Measurements from ENCODE around the gene RBM14.
A peak's percentile ranks its signal among the peaks of the same experiment; 100 is the strongest.

Gene RBM14

DNA sequence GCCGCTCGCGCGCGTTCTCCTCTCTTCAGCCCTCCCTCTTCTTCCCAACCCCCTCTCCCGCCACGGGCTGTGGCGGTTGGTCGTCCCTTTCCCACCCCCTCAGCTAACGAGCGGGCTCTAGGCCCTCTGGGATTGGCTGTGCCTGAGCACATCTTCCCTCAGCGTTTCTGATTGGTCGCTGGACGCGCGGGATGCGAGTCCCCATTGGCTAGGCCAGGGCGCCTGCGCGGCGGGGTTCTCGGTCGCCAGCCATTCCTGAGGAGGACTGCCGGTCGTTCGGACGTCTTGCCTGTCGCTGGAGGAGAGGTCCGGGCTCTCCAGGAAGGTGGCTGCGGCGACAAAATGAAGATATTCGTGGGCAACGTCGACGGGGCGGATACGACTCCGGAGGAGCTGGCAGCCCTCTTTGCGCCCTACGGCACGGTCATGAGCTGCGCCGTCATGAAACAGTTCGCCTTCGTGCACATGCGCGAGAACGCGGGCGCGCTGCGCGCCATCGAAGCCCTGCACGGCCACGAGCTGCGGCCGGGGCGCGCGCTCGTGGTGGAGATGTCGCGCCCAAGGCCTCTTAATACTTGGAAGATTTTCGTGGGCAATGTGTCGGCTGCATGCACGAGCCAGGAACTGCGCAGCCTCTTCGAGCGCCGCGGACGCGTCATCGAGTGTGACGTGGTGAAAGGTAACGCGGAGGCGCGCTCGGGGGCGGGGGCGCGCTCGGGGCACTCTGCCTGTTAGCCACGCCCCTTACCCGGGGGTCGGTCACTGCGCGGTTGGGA, at the start of gene RBM14:
Gene RBM14, plus strand, starts transcription at position 252 of the 776 bp plus-strand sequence. Its CDS starts 91 bp downstream, at position 343.
- DNase-seq (ENCODE audit: low read depth) = peak; percentile 98
- TF ChIP-seq, protein P1, sequence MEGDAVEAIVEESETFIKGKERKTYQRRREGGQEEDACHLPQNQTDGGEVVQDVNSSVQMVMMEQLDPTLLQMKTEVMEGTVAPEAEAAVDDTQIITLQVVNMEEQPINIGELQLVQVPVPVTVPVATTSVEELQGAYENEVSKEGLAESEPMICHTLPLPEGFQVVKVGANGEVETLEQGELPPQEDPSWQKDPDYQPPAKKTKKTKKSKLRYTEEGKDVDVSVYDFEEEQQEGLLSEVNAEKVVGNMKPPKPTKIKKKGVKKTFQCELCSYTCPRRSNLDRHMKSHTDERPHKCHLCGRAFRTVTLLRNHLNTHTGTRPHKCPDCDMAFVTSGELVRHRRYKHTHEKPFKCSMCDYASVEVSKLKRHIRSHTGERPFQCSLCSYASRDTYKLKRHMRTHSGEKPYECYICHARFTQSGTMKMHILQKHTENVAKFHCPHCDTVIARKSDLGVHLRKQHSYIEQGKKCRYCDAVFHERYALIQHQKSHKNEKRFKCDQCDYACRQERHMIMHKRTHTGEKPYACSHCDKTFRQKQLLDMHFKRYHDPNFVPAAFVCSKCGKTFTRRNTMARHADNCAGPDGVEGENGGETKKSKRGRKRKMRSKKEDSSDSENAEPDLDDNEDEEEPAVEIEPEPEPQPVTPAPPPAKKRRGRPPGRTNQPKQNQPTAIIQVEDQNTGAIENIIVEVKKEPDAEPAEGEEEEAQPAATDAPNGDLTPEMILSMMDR (IDR thresholded peaks at IDR 0.05; ENCODE audit: control insufficient read depth, extremely low read depth, insufficient read depth) = no peak
- H3K4me3 ChIP-seq (ENCODE audit: low read depth, low read length) = peak within 1 kb of the TSS; percentile 94

DNA sequence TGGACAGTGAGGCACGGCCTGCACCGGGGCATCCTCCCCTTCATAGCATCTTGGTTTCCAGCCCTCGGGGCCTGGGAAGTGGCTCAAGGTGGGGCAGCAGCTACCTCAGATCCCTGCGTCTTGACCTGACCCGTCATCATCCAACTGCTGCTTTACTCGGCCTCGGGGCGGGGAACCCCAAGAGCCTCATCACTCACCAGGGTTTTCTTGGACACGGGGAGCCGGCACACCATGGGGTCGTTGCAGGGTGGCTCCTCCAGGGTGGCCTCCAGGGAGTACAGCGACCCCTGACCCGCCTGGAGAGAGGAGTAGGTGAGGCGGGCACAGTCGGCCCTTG, 48.7 kb upstream of the RBM14 start:
- TF ChIP-seq, protein P1 (IDR thresholded peaks at IDR 0.05; ENCODE audit: control insufficient read depth, extremely low read depth, insufficient read depth) = no peak
- peak overlapping the region; percentile 56 for H3K4me3 ChIP-seq (ENCODE audit: low read depth, low read length)

DNA sequence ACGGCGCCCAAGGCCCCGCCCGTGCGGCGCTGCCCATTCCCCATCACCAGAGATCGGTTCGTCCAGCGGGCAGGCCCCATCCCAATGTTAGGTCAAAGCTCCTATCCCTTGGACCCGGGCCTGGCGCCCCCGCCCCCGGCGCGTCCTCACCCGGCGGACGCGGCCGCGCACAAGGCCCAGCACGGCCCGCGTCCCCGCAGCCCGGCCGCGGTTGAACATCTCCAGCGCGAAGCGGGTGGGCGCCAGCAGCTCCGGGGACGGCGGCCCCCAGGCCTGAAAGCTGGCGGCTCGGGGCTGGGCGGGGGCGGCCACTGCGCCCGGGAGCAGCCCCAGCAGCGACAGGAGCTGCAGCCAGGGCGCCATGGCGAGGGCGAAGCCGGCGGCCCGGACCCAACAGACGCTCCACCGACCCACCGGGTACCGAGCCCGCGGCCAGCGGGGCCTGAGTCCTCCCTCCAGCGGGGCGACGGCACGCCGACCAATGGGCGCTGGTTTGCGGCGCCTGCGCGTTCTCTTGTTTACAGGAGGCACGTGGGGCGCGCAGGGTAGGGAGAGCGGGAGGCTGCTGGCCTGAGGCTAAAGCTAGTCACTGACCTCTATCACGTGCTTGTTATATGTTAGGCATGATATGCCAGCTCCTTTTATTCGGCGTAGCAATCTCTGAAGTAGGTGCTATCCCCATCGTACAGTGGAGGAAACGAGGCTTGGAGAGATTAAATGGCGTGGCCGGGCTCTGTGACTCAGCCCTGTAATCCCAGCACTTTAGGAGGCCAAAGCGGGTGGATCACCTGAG, 48.1 kb upstream of the RBM14 start, which contains the start of gene CTSF:
Gene CTSF, minus strand, starts transcription at position 483 of the 793 bp plus-strand sequence. Its CDS starts 120 bp downstream, at position 363.
- TF ChIP-seq, protein P1 (IDR thresholded peaks at IDR 0.05; ENCODE audit: control insufficient read depth, extremely low read depth, insufficient read depth) = no peak
- peak; percentile 64 for DNase-seq (ENCODE audit: low read depth)
- H3K4me3 ChIP-seq (ENCODE audit: low read depth, low read length) = peak within 1 kb of the TSS; percentile 56

More for the DNA sequence above, 48.7 kb upstream of the RBM14 start:
- DNase-seq (ENCODE audit: low read depth) = no peak

GRCh38 chr11:66569076-66569475, 47.4 kb upstream of the RBM14 start:
- no peak overlapping the region for H3K4me3 ChIP-seq (ENCODE audit: low read depth, low read length)
- no peak for DNase-seq (ENCODE audit: low read depth)
- TF ChIP-seq, protein P1 (IDR thresholded peaks at IDR 0.05; ENCODE audit: control insufficient read depth, extremely low read depth, insufficient read depth) = no peak

GRCh38 chr11:66570079-66570849, 46.2 kb upstream of the RBM14 start:
- TF ChIP-seq, protein P1 (IDR thresholded peaks at IDR 0.05; ENCODE audit: control insufficient read depth, extremely low read depth, insufficient read depth) = no peak
- DNase-seq (ENCODE audit: low read depth) = no peak
- no peak overlapping the region for H3K4me3 ChIP-seq (ENCODE audit: low read depth, low read length)

- no peak overlapping the region for H3K4me3 ChIP-seq (ENCODE audit: low read depth, low read length)
- DNase-seq (ENCODE audit: low read depth) = no peak
- TF ChIP-seq, protein P1 (IDR thresholded peaks at IDR 0.05; ENCODE audit: control insufficient read depth, extremely low read depth, insufficient read depth) = no peak
Measured at GRCh38 chr11:66570850-66571180, 45.6 kb upstream of the RBM14 start.
